ENCODE data around the gene CLCA4.
"Not testable (repeated sequence)": the region's sequence is repeated elsewhere in the genome, so short reads cannot be mapped to it uniquely, and the experiment has no call there.

The CLCA4 gene, protein sequence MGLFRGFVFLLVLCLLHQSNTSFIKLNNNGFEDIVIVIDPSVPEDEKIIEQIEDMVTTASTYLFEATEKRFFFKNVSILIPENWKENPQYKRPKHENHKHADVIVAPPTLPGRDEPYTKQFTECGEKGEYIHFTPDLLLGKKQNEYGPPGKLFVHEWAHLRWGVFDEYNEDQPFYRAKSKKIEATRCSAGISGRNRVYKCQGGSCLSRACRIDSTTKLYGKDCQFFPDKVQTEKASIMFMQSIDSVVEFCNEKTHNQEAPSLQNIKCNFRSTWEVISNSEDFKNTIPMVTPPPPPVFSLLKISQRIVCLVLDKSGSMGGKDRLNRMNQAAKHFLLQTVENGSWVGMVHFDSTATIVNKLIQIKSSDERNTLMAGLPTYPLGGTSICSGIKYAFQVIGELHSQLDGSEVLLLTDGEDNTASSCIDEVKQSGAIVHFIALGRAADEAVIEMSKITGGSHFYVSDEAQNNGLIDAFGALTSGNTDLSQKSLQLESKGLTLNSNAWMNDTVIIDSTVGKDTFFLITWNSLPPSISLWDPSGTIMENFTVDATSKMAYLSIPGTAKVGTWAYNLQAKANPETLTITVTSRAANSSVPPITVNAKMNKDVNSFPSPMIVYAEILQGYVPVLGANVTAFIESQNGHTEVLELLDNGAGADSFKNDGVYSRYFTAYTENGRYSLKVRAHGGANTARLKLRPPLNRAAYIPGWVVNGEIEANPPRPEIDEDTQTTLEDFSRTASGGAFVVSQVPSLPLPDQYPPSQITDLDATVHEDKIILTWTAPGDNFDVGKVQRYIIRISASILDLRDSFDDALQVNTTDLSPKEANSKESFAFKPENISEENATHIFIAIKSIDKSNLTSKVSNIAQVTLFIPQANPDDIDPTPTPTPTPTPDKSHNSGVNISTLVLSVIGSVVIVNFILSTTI

DNA sequence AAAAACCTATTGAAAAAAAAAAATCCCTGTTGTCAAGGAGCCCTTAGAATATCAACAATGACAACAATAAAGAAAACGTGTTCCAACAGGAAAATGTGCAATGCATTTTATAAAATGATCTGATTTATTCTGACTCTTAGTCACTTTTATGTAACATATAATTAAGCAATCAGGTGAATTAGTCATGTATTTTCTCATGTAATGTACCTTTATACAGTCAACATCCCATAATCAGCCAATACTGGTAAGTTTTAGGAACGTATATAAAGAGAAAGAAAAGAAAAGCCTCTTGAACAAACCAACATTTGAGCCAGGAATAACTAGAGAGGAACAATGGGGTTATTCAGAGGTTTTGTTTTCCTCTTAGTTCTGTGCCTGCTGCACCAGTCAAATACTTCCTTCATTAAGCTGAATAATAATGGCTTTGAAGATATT is at the start of gene CLCA4:
Gene CLCA4, plus strand, starts transcription at position 292 of the 435 bp plus-strand sequence. Its CDS starts 42 bp downstream, at position 334.
- no peak for DNase-seq (ENCODE audit: extremely low spot score)
- POLR2A ChIA-PET, result no interaction called here
- TF ChIP-seq, protein P1, sequence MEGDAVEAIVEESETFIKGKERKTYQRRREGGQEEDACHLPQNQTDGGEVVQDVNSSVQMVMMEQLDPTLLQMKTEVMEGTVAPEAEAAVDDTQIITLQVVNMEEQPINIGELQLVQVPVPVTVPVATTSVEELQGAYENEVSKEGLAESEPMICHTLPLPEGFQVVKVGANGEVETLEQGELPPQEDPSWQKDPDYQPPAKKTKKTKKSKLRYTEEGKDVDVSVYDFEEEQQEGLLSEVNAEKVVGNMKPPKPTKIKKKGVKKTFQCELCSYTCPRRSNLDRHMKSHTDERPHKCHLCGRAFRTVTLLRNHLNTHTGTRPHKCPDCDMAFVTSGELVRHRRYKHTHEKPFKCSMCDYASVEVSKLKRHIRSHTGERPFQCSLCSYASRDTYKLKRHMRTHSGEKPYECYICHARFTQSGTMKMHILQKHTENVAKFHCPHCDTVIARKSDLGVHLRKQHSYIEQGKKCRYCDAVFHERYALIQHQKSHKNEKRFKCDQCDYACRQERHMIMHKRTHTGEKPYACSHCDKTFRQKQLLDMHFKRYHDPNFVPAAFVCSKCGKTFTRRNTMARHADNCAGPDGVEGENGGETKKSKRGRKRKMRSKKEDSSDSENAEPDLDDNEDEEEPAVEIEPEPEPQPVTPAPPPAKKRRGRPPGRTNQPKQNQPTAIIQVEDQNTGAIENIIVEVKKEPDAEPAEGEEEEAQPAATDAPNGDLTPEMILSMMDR (IDR thresholded peaks at IDR 0.05; ENCODE audit: control extremely low read depth, extremely low read depth, low read depth, missing control alignments), result no peak
- CTCF ChIA-PET, result no interaction called here

- TF ChIP-seq, protein P1 (IDR thresholded peaks at IDR 0.05; ENCODE audit: control extremely low read depth, extremely low read depth, low read depth, missing control alignments), result no peak
Observed at GRCh38 chr1:86498281-86498680, 48.6 kb upstream of the CLCA4 start.

DNA sequence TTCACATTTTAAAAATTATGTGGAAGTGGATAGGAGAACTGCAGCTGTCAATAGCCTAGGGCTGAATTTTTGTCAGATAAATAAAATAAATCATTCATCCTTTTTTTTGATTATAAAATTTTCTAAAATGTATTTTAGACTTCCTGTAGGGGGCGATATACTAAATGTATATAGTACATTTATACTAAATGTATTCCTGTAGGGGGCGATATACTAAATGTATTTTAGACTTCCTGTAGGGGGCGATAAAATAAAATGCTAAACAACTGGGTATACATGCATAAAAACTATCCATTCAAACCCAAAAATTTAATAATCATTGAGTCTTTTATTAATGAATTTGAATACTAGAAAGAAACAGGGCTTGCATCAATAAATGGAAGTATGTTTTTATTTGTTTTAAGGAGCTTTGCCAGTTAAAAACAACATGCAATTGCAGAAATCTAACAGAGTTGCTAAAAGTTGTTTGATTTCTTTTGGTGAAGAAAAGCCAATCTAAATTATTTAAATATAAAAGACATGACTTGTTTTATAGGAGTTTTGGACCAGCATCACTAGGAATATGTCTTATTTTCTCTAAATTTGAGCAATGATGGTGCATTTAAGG is 46.8 kb upstream of the CLCA4 start:
- POLR2A ChIA-PET, result no interaction called here
- peak; percentile 21 for DNase-seq (ENCODE audit: extremely low spot score)
- TF ChIP-seq, protein P1 (IDR thresholded peaks at IDR 0.05; ENCODE audit: control extremely low read depth, extremely low read depth, low read depth, missing control alignments), result peak; percentile 81
- CTCF ChIA-PET, result interaction anchor here (0.8 to 7.9 kb wide), 42 partner anchors 8 to 205 kb away, joined by 3 to 83 read pairs (median 4); partner anchors contain the start of genes CLCA2, ODF2L and SH3GLB1

More at GRCh38 chr1:86498281-86498680, 48.6 kb upstream of the CLCA4 start:
- POLR2A ChIA-PET, result no interaction called here
- DNase-seq (ENCODE audit: extremely low spot score), result no peak
- CTCF ChIA-PET, result interaction anchor here (1.0 to 5.0 kb wide), 12 partner anchors 10 to 123 kb away, joined by 3 to 83 read pairs (median 8); partner anchors contain the start of gene ODF2L

DNA sequence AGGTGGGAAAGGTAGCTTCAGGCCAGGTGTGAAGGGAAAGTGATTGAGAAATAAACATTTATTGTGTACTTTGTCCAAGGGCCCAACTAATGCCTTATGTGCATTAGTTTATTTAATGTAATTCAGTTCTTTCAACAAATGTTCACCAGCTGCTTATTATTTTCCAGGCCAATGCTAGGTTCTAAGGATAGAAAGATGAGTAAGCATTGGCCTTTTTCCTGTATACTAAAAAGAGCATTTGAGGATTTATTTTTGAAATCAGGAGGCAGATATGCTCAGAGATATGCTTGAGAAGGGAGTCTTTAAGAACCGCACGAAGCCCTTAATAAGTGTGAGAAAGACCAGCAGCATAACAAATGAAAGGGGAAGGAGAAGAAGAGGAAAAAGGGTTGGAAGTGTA is 46.2 kb upstream of the CLCA4 start:
- TF ChIP-seq, protein P1 (IDR thresholded peaks at IDR 0.05; ENCODE audit: control extremely low read depth, extremely low read depth, low read depth, missing control alignments), result no peak
- CTCF ChIA-PET, result interaction anchor here (0.8 to 7.9 kb wide), 32 partner anchors 8 to 224 kb away, joined by 3 to 83 read pairs (median 8); partner anchors contain the start of genes CLCA2, ODF2L and SH3GLB1
- no peak for DNase-seq (ENCODE audit: extremely low spot score)
- POLR2A ChIA-PET, result no interaction called here

- TF ChIP-seq, protein P1 (IDR thresholded peaks at IDR 0.05; ENCODE audit: control extremely low read depth, extremely low read depth, low read depth, missing control alignments), result peak; percentile 8
- CTCF ChIA-PET, result interaction anchor here (0.7 to 7.9 kb wide), 28 partner anchors 9 to 203 kb away, joined by 3 to 83 read pairs (median 5); partner anchors contain the start of genes CLCA1, CLCA2, ODF2L and SH3GLB1
- DNase-seq (ENCODE audit: extremely low spot score); POLR2A ChIA-PET: not testable (repeated sequence)
Observed at GRCh38 chr1:86502125-86502646, 44.7 kb upstream of the CLCA4 start.
